ENCODE measurements around the gene HPCAL1. TPM values are rescaled to one million over a fixed set of nuclear protein-coding genes. Genes with fewer than 3 reads are reported as not detected.
"Not testable (repeated sequence)": the region's sequence is repeated elsewhere in the genome, so short reads cannot be mapped to it uniquely, and the experiment has no call there.

The HPCAL1 gene
- total RNA-seq, 1 donor from 2014 or later: 17.3 TPM

DNA sequence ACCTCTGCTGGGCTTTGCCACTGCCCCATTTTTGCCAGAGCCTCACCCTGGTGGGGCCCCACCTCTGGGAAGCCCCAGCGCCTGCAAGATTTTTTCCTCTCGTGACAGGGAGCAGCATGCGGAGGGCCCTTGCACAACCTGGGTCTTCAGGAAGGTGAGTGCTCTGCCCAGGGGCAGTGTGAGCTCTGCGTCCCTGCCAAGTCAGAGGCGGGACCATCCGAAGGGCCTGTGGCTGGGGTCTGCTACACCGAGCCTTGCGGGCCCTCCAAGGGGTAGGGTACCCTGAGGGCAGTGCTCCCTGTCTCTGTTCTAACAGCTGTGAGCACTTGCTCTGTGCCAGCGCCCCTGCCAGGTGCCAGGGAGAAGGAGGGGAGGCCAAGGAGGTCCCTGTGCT is 151.2 kb downstream of the HPCAL1 start:
- no peaks in the 10 kb centered on the region for H3K36me3 Mint-ChIP-seq (ENCODE audit: low read depth)
- H3K27me3 Mint-ChIP-seq (ENCODE audit: low read depth): peaks cover 2% of the 10 kb centered on the region
- peaks cover 21% of the 10 kb centered on the region for H3K4me1 Mint-ChIP-seq
- TF ChIP-seq, protein P1, sequence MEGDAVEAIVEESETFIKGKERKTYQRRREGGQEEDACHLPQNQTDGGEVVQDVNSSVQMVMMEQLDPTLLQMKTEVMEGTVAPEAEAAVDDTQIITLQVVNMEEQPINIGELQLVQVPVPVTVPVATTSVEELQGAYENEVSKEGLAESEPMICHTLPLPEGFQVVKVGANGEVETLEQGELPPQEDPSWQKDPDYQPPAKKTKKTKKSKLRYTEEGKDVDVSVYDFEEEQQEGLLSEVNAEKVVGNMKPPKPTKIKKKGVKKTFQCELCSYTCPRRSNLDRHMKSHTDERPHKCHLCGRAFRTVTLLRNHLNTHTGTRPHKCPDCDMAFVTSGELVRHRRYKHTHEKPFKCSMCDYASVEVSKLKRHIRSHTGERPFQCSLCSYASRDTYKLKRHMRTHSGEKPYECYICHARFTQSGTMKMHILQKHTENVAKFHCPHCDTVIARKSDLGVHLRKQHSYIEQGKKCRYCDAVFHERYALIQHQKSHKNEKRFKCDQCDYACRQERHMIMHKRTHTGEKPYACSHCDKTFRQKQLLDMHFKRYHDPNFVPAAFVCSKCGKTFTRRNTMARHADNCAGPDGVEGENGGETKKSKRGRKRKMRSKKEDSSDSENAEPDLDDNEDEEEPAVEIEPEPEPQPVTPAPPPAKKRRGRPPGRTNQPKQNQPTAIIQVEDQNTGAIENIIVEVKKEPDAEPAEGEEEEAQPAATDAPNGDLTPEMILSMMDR (conservative IDR thresholded peaks at IDR 0.05): no peak
- no peak for DNase-seq (ENCODE audit: low read depth, low spot score)
- H3K9me3 Mint-ChIP-seq: no peaks in the 10 kb centered on the region
- no peak overlapping the region for H3K4me3 Mint-ChIP-seq
- no peak overlapping the region for H3K27ac Mint-ChIP-seq (ENCODE audit: unreplicated experiment)

DNA sequence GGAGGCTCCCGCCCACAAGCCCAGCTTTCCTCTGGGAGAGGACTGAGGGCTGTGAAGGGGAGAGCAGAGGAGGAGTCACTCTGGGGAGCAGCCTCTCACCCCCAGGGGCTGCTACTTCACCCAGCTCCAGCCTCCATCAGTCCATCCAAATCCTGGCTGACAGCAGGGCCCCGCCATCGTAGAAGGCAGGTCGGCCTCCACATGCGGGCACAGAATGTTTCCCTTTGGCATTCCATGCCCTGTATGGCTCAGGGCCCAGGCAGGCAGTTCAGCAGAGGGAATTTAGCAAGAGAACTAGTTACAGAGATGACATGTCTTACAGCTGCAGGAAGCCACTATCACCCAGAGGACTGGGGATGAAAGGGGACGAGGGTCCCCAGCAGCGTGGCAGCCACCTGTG is 151.8 kb downstream of the HPCAL1 start:
- TF ChIP-seq, protein P1 (conservative IDR thresholded peaks at IDR 0.05): no peak
- H3K27me3 Mint-ChIP-seq (ENCODE audit: low read depth): peaks cover 2% of the 10 kb centered on the region
- H3K36me3 Mint-ChIP-seq (ENCODE audit: low read depth): no peaks in the 10 kb centered on the region
- DNase-seq (ENCODE audit: low read depth, low spot score): no peak
- no peaks in the 10 kb centered on the region for H3K9me3 Mint-ChIP-seq
- no peak overlapping the region for H3K4me3 Mint-ChIP-seq
- H3K27ac Mint-ChIP-seq (ENCODE audit: unreplicated experiment): no peak overlapping the region
- peaks cover 16% of the 10 kb centered on the region for H3K4me1 Mint-ChIP-seq

DNA sequence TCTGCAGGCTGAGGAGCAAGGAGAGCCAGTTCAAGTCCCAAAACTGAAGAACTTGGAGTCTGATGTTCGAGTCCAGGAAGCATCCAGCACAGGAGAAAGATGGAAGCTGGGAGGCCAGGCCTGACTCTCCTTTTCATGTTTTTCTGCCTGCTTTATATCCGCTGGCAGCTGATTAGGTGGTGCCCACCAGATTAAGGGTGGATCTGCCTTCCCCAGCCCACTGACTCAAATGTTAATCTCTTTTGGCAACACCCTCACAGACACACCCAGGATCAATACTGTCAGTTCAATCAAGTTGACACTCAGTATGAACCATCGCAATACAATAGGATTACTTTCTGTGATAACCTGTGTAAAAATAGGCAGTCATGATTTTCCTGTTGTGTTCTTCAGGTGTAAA is 154.5 kb downstream of the HPCAL1 start:
- H3K36me3 Mint-ChIP-seq (ENCODE audit: low read depth); H3K4me1 Mint-ChIP-seq; H3K4me3 Mint-ChIP-seq; H3K9me3 Mint-ChIP-seq; H3K27me3 Mint-ChIP-seq (ENCODE audit: low read depth); DNase-seq (ENCODE audit: low read depth, low spot score); H3K27ac Mint-ChIP-seq (ENCODE audit: unreplicated experiment): not testable (repeated sequence)

DNA sequence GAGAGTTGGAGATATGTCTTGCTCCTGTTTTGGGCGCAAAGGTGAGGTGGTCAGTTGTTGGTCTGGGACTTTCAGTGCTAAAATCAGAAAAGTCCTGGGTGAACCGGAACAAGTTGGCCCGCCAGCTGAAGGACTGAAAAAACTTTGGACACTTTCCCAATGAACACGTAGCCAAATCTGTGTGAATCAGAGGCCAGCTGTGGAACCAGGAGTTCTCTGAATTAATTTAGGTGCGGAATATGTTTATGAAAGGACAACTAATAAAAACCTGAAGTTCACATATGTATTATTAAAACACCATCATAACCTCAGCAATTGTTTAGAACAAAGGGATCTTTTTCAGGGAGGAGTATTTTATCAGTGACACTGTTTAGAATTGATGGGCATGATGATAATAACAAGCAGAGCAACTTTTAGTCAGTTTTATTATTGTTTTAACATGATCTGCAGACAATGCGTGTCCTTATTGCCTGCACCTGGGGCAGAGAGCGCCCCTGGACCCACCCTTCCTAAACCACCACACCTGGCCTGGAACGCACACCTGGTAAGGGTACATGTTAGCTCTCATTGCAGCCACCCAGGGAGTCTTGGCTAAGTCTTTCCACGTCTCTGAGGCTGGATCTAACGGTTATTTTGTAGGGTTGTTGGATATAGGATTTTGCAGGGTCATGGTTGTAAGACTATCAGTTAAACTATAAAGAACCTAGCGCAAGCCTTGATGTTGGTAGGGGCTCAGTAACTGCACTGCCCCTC is 155.3 kb downstream of the HPCAL1 start:
- H3K9me3 Mint-ChIP-seq: no peaks in the 10 kb centered on the region

DNA sequence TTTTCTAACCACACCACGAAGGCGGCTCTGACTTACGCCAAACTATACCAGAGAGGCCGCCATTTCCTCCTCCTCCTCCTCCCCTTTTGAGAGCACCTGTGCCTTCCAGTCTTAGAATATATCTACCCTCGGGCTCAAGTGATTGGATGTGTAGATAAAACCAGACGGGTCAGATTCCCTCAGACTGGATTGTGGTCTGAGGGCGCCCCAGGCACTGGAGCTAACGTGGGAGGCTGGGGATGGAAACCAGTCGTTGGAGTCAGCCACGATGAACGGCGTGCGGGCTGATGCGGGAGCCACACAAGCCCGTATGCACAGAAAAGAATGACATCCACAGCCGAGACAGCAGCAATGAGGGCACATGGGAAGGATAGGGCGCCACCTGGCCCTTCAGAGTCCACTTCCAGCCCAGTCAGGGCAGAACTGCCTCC is 157.7 kb downstream of the HPCAL1 start:
- H3K36me3 Mint-ChIP-seq (ENCODE audit: low read depth): no peaks in the 10 kb centered on the region
- H3K27ac Mint-ChIP-seq (ENCODE audit: unreplicated experiment): no peak overlapping the region
- no peaks in the 10 kb centered on the region for H3K9me3 Mint-ChIP-seq
- H3K27me3 Mint-ChIP-seq (ENCODE audit: low read depth): peaks cover 2% of the 10 kb centered on the region
- H3K4me1 Mint-ChIP-seq: no peaks in the 10 kb centered on the region
- TF ChIP-seq, protein P1 (conservative IDR thresholded peaks at IDR 0.05): no peak
- H3K4me3 Mint-ChIP-seq: no peak overlapping the region
- DNase-seq (ENCODE audit: low read depth, low spot score): no peak

More for the DNA sequence above, 155.3 kb downstream of the HPCAL1 start:
- no peak for DNase-seq (ENCODE audit: low read depth, low spot score)
- no peak overlapping the region for H3K4me3 Mint-ChIP-seq
- no peaks in the 10 kb centered on the region for H3K36me3 Mint-ChIP-seq (ENCODE audit: low read depth)
- H3K27me3 Mint-ChIP-seq (ENCODE audit: low read depth): peaks cover 2% of the 10 kb centered on the region
- H3K4me1 Mint-ChIP-seq: peaks cover 5% of the 10 kb centered on the region
- TF ChIP-seq, protein P1 (conservative IDR thresholded peaks at IDR 0.05): no peak
- no peak overlapping the region for H3K27ac Mint-ChIP-seq (ENCODE audit: unreplicated experiment)

Data from neural crest cell (in vitro differentiated cells).